Gastrocnemius medialis (tissue), 4 donors: ENCODE results near the gene EPB41L4B. TPM values are rescaled to one million over a fixed set of nuclear protein-coding genes. Genes with fewer than 3 reads are reported as not detected.

ENCODE experiments used
- ATAC-seq, 2 donors: fragments of 150-250 bp; one replicate each; pipeline ENCODE4 v1.9.1; 2016
- DNase-seq, 2 donors: peaks; one replicate each; pipeline ENCODE4 v3.0.0-alpha.2; 2019
- H3K27ac ChIP-seq, 4 donors: fragments of 200-600 bp; sonication (generic); 1 replicate in 1 of 4; 2 replicates in 3 of 4; pipeline ENCODE4 v1.5.1; 2016 to 2018; ENCODE audit warnings: mild to moderate bottlenecking in 2 of 4, moderate library complexity in 1 of 4
- H3K27me3 ChIP-seq, 3 donors: fragments of 200-600 bp; sonication (generic) in 2 of 3; 1 replicate in 1 of 3; 2 replicates in 2 of 3; pipeline versions ENCODE4 v1.5.1 to v1.6.0; 2016 to 2019; ENCODE audit warnings: mild to moderate bottlenecking in 1 of 3, moderate library complexity in 1 of 3
- H3K36me3 ChIP-seq, 2 donors: fragments of 200-600 bp; sonication (generic) in 1 of 2; one replicate each; pipeline ENCODE4 v1.5.1; 2017 to 2018
- H3K4me1 ChIP-seq, 2 donors: fragments of 200-600 bp; sonication (generic) in 1 of 2; one replicate each; pipeline ENCODE4 v1.5.1; 2016 to 2017; ENCODE audit warnings: mild to moderate bottlenecking in 2 of 2
- H3K4me3 ChIP-seq, 4 donors: fragments of 200-600 bp; sonication (generic) in 3 of 4; 1 replicate in 1 of 4; 2 replicates in 3 of 4; pipeline ENCODE4 v1.5.1; 2016 to 2019; ENCODE audit warnings: mild to moderate bottlenecking in 2 of 4
- H3K9me3 ChIP-seq, 3 donors: fragments of 200-600 bp; sonication (generic) in 2 of 3; 1 replicate in 1 of 3; 2 replicates in 2 of 3; pipeline ENCODE4 v1.5.1; 2016 to 2019
- POLR2A ChIP-seq, 2 donors: fragments of 450-650 bp; IDR thresholded peaks; one replicate each; pipeline ENCODE4 v1.6.1; 2017; ENCODE audit warnings: antibody characterized with exemption in 2 of 2, mild to moderate bottlenecking in 2 of 2, moderate library complexity in 2 of 2
- in situ Hi-C, 4 donors: fragments of 200-750 bp; cut with MboI; loops; one replicate each; pipeline versions ENCODE4 v1.15.0 to v1.8.0; 2017; ENCODE audit warnings: low sequenced_read_pairs in 4 of 4
- intact Hi-C: fragments of 100-400 bp; cut with DNase I; formaldehyde crosslinking; loops from one replicate; pipeline ENCODE4 v1.15.1; 2023; ENCODE audit warnings: low total_unique reads
- total RNA-seq, 4 donors: library from RNA; depleted of rRNA; stranded (reverse); fragments of >200 nt; gene quantifications; one replicate each; pipeline versions ENCODE4 v1.1.0 to v1.2.3, GENCODE V29; 2016
- TF ChIP-seq, protein P1 (sequence below), 5 experiments: fragments of 450-650 bp in 3 of 5; fragments of 200-600 bp in 2 of 5; sonication (generic) in 2 of 5; IDR thresholded peaks in 4 of 5; conservative IDR thresholded peaks in 1 of 5; 1 replicate in 4 of 5; 2 replicates in 1 of 5; pipeline ENCODE4 v1.5.1; 2016 to 2019; ENCODE audit warnings: antibody characterized with exemption in 5 of 5, mild to moderate bottlenecking in 3 of 5, moderate library complexity in 3 of 5

EPB41L4B gene
- total RNA-seq, 4 donors from 2014 or later: 3.8 to 6.9 (median 6.1) TPM

DNA sequence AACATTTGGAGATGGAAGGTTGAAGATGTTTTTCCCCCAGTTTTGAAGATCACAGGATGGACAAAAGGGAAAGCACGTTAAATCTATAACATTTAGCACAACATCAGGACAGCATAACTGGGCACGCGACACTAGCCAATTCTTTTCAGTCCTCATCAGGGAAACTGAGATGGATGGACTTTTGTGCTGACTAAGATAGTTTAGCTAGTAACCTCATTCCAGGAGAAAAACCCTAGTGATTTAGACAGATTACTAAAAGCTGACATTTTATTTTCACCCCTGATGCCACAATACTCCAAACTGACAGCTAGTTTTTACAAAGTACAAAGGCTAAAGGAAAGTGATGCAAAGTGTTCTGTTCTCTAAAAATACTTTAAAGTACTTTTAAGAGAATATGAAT, 53.3 kb downstream of the EPB41L4B start:
- no peak for DNase-seq
- intact Hi-C loops: no loop called here
- H3K9me3 ChIP-seq: no peaks in the 10 kb centered on the region
- in situ Hi-C loops: no loop called here
- no peaks in the 10 kb centered on the region for H3K27me3 ChIP-seq
- no peak overlapping the region for H3K27ac ChIP-seq
- no peaks in the 10 kb centered on the region for H3K36me3 ChIP-seq
- ATAC-seq: no peak
- peaks cover 3 to 24% of the 10 kb centered on the region in 2 donors for H3K4me1 ChIP-seq
- no peak overlapping the region for H3K4me3 ChIP-seq
- TF ChIP-seq POLR2A (IDR thresholded peaks at IDR 0.05): no peak
- TF ChIP-seq, protein P1, sequence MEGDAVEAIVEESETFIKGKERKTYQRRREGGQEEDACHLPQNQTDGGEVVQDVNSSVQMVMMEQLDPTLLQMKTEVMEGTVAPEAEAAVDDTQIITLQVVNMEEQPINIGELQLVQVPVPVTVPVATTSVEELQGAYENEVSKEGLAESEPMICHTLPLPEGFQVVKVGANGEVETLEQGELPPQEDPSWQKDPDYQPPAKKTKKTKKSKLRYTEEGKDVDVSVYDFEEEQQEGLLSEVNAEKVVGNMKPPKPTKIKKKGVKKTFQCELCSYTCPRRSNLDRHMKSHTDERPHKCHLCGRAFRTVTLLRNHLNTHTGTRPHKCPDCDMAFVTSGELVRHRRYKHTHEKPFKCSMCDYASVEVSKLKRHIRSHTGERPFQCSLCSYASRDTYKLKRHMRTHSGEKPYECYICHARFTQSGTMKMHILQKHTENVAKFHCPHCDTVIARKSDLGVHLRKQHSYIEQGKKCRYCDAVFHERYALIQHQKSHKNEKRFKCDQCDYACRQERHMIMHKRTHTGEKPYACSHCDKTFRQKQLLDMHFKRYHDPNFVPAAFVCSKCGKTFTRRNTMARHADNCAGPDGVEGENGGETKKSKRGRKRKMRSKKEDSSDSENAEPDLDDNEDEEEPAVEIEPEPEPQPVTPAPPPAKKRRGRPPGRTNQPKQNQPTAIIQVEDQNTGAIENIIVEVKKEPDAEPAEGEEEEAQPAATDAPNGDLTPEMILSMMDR (IDR thresholded peaks at IDR 0.05 in 4 of 5, conservative IDR thresholded peaks at IDR 0.05 in 1 of 5): no peak

DNA sequence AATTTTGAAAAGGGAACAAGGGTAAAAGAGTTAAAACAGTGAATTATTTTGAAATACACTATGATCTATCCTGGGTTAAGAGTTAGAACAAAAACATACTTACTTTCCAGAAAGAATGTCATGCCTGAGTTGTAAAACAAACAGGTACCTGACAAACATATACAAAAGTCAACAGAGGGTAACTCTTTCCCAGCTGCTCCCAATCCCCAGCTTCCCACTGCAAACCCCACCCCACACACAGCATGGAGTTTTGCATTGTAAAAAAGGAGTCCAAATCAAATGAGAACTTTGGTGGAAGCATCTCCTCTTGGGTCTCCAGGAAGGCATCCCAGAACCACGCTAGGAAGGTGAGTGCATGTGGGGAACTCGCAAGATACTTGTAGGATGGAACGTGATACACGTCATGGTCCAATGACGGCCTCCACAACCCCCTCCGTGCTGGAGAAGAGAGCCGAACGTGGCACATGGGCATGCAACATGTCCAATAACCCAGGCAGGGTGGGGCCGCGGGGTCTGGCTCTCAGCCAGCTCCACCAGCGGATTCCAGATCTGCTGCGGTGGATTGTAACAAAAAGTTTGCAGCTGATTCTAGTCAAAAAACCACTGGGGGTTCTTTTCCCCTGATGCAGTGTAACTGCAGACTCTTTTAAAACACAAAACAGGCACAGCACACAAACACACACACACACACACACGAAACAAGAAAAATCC, 55.8 kb downstream of the EPB41L4B start:
- Histone ChIP-seq H3K4me3 (no peak overlapping the region), H3K4me1 (peaks cover 0 to 19% of the 10 kb centered on the region in 2 donors), H3K27ac (no peak overlapping the region), H3K9me3 (no peaks in the 10 kb centered on the region), H3K27me3 (no peaks in the 10 kb centered on the region), H3K36me3 (no peaks in the 10 kb centered on the region)
- intact Hi-C loops: no loop called here
- DNase-seq: no peak
- TF ChIP-seq POLR2A (IDR thresholded peaks at IDR 0.05): no peak
- TF ChIP-seq, protein P1 (IDR thresholded peaks at IDR 0.05 in 4 of 5, conservative IDR thresholded peaks at IDR 0.05 in 1 of 5): no peak
- in situ Hi-C loops: no loop called here
- peak in 1 of 2 donors; percentile 54 for ATAC-seq

DNA sequence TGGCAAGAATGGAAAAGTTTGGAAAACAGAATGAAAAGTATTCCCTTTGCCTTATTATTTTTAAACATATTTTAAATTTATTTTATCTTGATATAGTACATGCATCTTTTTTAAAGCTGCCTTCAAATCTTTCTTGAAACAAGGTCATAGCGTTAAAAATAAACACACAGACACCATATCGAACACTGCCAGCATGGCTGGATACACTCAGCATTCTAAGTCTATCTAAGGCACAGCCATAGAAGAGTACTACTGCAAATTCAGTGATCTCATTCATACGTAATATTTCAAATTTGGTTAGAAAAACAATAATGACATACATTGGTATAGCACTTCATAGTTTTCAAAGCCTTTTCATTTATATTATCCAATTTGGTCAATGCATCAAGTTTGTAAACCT, 57.5 kb downstream of the EPB41L4B start:
- H3K36me3 ChIP-seq: no peaks in the 10 kb centered on the region
- ATAC-seq (no peak), DNase-seq (no peak)
- TF ChIP-seq, protein P1 (IDR thresholded peaks at IDR 0.05 in 4 of 5, conservative IDR thresholded peaks at IDR 0.05 in 1 of 5): no peak
- TF ChIP-seq POLR2A (IDR thresholded peaks at IDR 0.05): no peak
- no peak overlapping the region for H3K27ac ChIP-seq
- no peaks in the 10 kb centered on the region for H3K9me3 ChIP-seq
- H3K4me1 ChIP-seq: peaks cover 0 to 19% of the 10 kb centered on the region in 2 donors
- H3K27me3 ChIP-seq: no peaks in the 10 kb centered on the region
- intact Hi-C loops (no loop called here), in situ Hi-C loops (no loop called here)
- H3K4me3 ChIP-seq: no peak overlapping the region

DNA sequence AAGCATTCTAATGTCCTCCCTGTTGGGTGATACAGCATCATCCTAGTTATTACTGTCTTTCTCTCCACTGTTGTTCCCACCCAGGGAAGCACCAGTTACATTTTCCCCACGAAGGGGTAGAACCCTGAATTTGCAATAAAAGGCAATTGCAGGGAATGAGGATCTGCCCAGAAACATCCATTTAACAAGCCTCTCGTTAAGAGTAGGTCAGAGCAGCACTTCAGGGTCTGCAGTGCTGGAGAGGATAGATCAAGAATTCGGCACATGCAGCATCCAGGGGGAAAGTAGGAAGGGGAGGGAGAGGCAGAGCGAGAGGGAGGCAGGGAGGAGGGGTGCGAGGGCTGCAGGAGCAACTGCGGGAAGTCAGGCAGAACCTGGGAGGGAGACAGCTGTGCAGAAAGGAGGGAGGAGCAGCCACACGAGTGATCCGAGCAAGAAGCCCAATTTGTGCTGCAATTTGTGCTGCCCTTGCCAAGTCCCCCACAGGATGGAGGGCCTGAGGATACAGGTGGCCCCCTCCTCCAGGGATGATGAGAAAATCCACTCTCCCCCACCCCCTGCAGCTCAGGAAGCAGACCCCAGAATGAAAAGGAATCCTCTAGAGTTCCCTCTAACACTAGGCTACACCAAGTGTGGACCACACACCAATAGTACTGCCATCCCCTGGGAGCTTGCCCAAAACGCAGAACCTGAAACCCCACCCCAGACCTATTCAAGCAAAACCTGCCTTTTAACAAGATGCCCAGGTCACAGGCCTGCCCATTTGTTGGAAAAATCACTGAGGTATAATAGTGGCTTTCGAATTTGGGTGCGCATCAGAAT, 62.2 kb downstream of the EPB41L4B start:
- Histone ChIP-seq H3K27ac (no peak overlapping the region), H3K27me3 (no peaks in the 10 kb centered on the region), H3K4me1 (peaks cover 0 to 2% of the 10 kb centered on the region in 2 donors), H3K36me3 (no peaks in the 10 kb centered on the region), H3K4me3 (no peak overlapping the region), H3K9me3 (no peaks in the 10 kb centered on the region)
- intact Hi-C loops: no loop called here
- DNase-seq (no peak), ATAC-seq (no peak)
- TF ChIP-seq, protein P1 (IDR thresholded peaks at IDR 0.05 in 4 of 5, conservative IDR thresholded peaks at IDR 0.05 in 1 of 5): no peak
- no peak for TF ChIP-seq POLR2A (IDR thresholded peaks at IDR 0.05)
- in situ Hi-C loops: no loop called here
